ENCODE results near the gene ASCC3.
A peak's percentile ranks its signal among the peaks of the same experiment; 100 is the strongest.
"Not testable (repeated sequence)": the region's sequence is repeated elsewhere in the genome, so short reads cannot be mapped to it uniquely, and the experiment has no call there.

The ASCC3 gene

DNA sequence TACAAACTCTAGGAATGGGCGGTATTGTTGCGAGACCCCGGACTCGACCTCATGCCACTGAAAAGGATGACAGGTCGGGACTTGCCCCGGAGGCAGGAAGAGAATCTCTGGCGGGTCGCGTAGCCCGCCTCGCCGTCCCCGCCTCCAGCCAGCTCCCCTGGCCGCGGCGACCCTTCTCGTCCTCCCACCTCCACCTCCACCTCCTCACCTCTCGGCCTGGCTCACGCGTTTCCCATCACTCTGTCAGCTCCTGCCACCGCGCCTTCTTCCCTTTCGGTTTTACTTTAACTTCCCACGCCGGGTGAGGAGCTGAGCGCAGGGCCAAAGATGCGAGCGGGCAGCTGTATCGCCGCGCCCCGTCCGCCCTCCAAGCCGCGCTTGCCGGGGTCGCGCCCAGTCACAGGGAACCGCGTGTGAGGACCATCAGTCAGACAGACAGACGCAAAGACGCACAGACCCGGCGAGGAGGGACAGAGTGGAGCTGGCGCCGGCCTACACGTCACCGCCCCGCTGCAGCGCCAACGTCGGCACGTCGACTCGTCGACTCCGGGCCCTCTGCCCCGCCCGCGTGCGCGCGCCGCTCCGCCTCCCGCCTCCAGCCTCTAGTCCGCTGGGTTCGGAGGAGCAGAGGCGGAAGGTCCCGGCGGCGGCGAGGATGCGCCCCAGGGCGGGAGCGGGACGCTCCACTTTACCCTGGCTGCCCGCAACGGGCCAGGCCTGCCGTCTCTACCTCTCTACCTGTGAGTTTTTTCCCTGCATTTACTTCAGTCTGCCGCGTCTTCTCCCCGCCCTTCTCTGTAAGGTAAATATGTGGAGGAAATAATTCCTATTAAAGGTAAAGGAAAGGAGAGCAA, at the start of gene ASCC3:
TSS of gene ASCC3 (minus strand) at position 477 of the 854 bp plus-strand sequence. CDS start 13,332 bp downstream, outside the sequence.
- peak; percentile 91 to 92 for DNase-seq

GRCh38 chr6:100925749-100926148, 44.6 kb upstream of the ASCC3 start:
- DNase-seq = no peak

DNA sequence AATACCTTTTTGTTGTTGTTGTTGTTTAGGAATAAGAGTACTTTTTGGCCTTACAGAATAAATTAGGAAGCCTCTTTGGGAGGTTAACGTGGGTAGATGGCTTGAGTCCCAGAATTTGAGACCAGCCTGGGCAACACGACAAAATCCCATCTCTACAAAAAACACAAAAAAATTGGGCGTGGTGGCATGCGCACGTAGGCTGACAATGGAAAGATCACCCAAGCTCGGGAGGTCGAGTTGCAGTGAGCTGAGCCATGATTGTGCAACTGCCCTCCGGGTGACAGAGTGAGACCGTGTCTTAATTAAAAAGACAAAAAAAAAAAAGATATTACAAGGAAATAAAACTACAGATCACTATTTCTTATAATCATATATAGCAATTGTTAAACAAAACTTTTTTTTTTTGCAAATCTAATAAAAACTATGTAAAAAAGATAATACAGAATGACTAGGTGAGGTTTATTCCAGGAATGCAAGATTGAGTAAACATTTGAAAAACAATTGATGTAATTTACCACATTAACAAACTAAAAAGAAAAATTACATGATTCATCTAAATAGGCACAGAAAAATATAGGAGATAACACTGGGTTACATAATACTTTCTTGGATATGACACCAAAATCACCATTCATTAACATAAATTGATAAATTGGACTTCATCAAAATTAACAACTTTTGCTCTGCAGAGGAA, 43.6 kb upstream of the ASCC3 start:
- DNase-seq = no peak

GRCh38 chr6:100923481-100924165, 42.5 kb upstream of the ASCC3 start:
- no peak for DNase-seq

DNA sequence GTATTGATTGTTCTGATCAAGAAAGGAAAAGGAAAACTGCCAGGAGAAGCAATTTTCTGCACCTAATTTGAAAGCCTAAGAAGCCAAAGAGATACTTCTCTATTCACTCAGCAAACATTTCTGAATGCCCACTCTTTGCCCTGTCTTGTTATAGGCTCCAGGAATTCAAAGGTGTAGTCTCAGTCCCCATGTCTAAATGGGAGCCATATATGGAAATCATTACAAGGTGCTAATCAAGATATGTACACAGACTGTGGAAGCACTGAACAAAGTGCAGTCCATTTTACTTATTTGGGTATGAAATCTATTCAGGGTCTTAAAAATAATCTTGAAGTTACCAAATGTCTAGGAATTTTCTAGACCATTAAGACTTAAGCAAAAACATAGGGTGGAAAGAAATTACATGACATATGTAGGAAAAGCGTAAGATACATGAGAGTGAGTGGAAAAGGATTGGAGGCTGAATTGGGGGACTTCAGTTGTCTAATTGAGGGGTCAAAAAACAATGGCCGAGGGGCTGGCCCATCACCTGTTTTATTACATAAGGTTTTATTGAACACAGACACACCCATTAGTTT, 39.0 kb upstream of the ASCC3 start:
- DNase-seq = no peak

GRCh38 chr6:100918152-100918551, 37.0 kb upstream of the ASCC3 start:
- DNase-seq = no peak

DNA sequence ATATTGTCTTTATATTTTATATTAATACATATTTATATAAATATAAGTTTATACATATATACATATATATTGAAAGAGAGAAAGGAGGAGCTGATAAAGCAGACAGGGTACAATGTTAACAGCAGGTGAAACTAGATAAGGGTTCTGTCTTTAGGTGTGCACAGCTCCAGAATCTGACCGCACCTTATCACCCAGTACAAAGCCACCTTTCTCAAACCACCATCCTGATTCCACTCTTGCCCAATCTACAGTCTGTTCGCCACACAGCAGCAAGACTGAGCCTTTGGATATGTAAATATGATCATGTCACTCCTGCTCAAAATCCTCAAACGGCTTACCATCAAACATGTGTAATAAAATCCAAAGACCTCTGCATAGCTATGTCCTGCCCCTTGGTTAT, 34.7 kb upstream of the ASCC3 start:
- no peak for DNase-seq

- DNase-seq = no peak
Observed at GRCh38 chr6:100913400-100914276, 32.5 kb upstream of the ASCC3 start.

DNA sequence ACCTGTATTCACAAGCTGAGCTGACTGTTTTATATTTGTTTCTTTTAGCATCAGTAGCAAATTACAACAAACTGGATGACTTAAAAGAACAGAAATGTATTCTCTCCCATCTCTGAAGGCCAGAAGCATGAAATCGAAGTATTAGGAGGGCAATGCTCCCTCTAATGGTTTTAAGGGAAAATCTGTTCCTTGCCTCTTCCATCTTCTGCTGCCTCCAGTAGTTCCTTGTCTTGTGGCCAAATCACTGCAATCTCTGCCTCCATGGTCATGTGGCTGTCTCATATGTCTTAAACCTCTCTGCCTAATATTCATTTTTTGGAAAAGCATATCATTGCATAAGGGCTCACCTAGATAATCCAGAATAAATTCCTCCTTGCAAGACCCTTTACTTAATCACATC, 25.2 kb upstream of the ASCC3 start:
- no peak for DNase-seq

DNA sequence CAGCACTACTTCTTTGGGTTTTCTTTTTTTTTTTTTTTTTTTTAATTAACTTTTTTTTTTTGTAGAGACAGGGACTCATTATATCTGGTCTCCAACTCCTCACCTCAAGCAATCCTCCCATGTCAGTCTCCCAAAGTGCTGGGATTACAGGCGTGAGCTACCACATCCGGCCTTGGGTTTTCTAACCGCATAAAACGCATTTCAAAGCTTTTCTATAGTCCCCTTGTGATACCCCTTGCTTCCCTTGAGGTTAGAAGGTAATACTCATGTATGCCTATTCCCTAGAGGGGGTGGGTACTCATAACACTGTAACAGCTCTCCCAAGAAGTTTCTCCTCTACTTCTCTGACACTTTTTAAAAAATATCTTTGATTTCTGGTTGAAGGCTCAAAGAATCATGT, 23.9 kb upstream of the ASCC3 start:
- DNase-seq = no peak

DNA sequence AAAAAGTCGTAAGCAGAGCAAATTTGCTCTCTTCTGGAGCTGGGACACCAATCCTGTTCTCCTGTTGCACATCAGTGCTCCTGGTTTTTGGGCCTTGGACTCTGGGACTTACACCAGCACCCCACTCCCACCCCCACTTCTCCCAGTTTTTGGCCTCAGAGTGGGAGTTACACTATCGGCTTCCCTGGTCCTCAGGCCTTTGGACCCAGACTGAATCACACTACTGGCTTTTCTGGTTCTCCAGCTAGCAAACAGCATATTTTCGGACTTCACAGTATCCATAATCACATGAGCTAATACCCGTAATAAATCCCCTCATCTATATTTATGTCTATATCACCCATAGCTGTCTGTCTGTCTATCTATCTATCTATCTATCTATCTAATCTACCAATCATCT, 23.2 kb upstream of the ASCC3 start:
- no peak for DNase-seq

DNA sequence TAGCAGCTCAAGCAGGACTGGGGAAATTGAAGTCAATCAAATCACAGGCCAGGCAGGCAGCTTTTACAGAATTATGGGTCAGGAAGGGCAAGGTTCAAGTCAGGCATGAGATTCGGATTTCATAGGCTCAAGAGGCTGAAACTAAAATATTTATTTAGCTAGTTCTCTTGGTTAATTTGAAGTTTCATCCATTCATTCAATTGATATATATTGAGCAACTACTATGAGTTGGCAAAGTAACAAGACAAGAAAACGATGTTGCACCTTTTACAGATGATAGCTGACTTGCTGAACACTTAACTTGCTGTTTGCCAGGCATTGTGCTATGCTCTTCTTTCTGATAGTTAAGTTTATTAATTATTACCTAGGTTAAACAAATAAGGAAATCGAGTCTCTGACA, 20.5 kb upstream of the ASCC3 start:
- DNase-seq = no peak

GRCh38 chr6:100899202-100899601, 18.1 kb upstream of the ASCC3 start:
- DNase-seq = no peak

DNA sequence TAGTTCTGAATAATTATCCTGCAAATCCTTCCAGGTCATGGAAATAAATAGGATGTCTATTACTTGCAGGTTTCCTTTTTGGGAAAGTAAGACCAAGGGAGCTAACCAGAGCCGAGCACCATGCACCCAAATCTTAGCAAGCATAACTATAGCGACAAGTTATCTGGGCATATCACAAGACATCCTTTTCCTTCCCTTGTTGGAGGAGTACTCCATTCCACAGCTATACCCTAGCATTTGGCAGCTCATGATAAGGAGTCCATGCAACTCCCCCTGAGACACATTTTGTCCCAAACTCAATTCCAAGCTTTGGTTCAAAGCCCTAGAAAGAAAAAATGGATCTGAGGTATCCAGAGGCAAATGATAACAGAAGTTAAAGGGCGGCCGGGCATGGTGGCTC, 16.5 kb upstream of the ASCC3 start:
- no peak for DNase-seq

DNA sequence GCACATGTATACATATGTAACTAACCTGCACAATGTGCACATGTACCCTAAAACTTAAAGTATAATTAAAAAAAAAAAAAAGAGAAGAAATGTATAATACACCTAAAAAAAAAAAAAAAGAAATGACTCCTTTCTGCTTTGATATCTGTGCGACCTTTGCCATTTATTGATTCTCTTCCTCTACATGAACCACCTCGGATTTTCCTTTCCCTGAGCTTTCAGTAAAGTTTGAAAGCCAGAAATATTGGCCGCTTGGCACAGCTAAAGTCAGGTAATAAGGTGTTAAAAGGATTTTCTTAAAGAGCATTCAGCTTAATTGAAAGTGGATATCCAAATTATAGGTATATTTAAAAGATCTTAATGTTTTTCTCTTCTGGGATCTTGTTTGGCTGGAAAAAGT, 12.6 kb upstream of the ASCC3 start:
- DNase-seq = no peak

GRCh38 chr6:100892693-100893092, 11.6 kb upstream of the ASCC3 start:
- no peak for DNase-seq

DNA sequence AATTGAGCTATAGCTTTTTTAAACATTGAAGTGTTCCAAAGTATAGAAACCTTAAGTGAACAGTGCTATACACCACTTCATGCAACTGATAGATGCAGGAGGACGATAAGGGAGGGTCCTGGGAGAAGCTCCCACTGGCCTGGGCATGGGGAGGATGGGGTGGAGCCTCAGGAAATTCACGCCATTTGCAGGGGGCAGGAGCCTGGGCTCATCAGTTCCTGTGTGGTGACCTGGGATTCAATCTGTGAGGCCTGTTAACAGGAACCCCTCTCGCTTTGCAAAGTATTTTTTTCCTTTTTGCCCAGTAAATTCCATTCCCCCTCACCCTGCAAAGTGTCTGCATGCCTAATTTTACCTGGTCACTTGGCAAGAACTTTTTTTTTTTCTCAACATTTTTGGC, 11.0 kb upstream of the ASCC3 start:
- no peak for DNase-seq

DNA sequence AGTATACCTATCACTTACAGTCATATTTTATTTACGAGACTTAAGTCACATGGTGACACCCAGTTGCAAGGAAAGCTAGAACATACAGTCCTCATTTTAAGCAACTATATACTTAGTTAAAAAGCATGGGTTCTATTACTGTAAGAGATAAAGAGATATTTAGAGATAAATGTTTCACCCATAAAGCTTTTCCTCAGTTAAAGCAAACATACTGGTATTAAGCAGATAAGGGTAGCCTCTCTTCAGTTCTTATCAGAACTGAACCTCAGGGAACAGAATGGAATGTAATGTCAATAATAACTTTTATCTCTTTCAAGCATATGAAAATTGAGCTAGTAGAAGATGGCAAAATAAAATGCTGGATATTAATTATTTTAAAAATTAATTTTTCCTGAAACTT, 9.9 kb upstream of the ASCC3 start:
- no peak for DNase-seq

DNA sequence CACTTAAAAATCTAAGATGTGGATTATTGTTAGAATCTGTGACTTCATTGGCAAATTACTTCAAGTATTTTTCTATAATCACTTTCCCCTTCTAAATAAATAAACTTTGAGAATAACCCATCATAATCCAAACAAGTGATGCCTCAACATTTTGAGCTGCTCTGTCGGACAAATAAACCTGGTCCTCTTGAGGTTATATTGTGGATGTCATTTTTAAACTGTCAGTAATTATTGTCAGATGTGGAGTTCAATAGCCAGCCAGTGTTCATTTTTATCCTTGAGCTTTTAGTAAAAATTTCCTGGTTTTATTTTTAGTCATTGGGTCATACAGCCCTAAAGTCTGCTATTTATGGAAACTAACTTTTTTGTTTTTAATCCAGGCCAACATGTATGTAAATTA, 9.5 kb upstream of the ASCC3 start:
- not testable (repeated sequence) for DNase-seq

DNA sequence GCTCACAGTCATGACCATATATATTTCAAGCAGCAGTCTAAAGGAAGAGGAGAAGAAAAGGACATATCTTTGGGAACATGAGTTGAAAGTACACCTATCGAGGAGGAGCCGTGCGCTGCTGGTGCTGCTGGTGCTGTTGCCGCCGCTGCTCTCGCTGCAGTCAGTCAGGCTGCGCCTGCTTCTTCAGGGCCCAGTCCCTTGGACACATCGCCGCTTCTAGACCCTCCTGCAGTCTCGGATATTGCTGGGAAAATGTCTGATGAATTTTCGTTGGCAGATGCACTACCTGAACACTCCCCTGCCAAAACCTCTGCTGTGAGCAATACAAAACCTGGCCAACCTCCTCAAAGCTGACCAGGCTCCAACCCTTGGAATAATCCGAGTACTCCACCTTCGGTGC, 8.2 kb upstream of the ASCC3 start:
- DNase-seq = no peak

- no peak for DNase-seq
Observed at GRCh38 chr6:100886076-100886475, 4.9 kb upstream of the ASCC3 start.

DNA sequence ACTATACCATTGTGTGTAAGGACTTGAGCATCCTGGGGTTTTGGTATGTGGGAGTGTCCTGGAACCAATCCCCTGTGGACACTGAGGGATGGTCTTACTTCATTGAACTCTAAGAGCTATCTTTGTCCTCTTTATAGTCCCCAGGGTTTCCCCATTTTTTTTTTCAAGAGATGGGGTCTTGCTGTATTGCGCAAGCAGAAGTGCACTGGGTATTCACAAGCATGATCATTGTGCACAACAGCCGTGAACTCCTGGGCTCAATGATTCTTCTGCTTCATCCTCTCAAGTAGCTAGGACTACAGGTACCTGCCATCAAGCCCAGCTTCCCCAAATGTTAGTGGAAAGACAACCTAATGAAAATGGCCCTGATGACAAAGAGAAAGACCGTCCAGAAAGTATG, 2.2 kb upstream of the ASCC3 start:
- DNase-seq = no peak

- DNase-seq = no peak
Observed at GRCh38 chr6:100881707-100882040, 545 bp upstream of the ASCC3 start.
